K562 (cell line): ENCODE measurements around the gene JUNB. TPM values are rescaled to one million over a fixed set of nuclear protein-coding genes. Genes with fewer than 3 reads are reported as not detected.
A peak's percentile ranks its signal among the peaks of the same experiment; 100 is the strongest.

Experiments
- BRF1 ChIP-seq: IDR thresholded peaks from 3 replicates; pipeline ENCODE4 v1.6.1; 2011; ENCODE audit warnings: borderline replicate concordance, mild to moderate bottlenecking; ENCODE audit not compliant: insufficient read length; ENCODE audit errors: extremely low read depth
- CREM ChIP-seq: IDR thresholded peaks from 2 replicates; pipeline ENCODE4 v1.6.1; 2014; ENCODE audit warnings: antibody characterized with exemption, low read depth
- MAX ChIP-seq: sonication (generic); formaldehyde crosslinking; IDR thresholded peaks from 2 replicates; pipeline ENCODE4 v1.9.0; 2022; ENCODE audit warnings: mild to moderate bottlenecking, missing genetic modification reagents
- MGA ChIP-seq: fragments of 450-650 bp; IDR thresholded peaks from 2 replicates; pipeline ENCODE4 v1.6.1; 2016; ENCODE audit warnings: mild to moderate bottlenecking, moderate library complexity
- NFATC3 ChIP-seq: fragments of 450-650 bp; IDR thresholded peaks from 2 replicates; pipeline ENCODE4 v1.6.1; 2017; ENCODE audit warnings: mild to moderate bottlenecking
- PHF8 ChIP-seq: fragments of 200-600 bp; sonication (generic); IDR thresholded peaks from 2 replicates; pipeline ENCODE4 v1.6.1; 2012; ENCODE audit warnings: mixed run types, mild to moderate bottlenecking, inconsistent platforms, low read length, moderate library complexity, borderline replicate concordance
- ZBTB7A ChIP-seq: IDR thresholded peaks from 2 replicates; pipeline ENCODE4 v1.6.1; 2011; ENCODE audit warnings: low read depth, mild to moderate bottlenecking, low read length, moderate library complexity, borderline replicate concordance; ENCODE audit not compliant: control insufficient read depth
- ZMIZ1 ChIP-seq, 2 experiments: fragments of 150-350 bp in 1 of 2; IDR thresholded peaks; 2 replicates each; pipeline ENCODE4 v1.6.1; 2012 to 2016; ENCODE audit warnings: low read depth in 2 of 2, low read length in 2 of 2, mild to moderate bottlenecking in 1 of 2, moderate library complexity in 1 of 2
- ZSCAN29 ChIP-seq: fragments of 450-650 bp; IDR thresholded peaks from 2 replicates; pipeline ENCODE4 v1.6.1; 2017
- polyA plus RNA-seq, 8 experiments: library from polyadenylated mRNA; depleted of rRNA in 4 of 8; stranded (reverse) in 5 of 8; unstranded in 3 of 8; fragments of >200 nt; fragmentation: Nextera tagmentation in 2 of 8; fragmentation: Illumina TruSeq in 1 of 8; extraction: Ambion mirVana in 2 of 8; extraction: Trizol in 1 of 8; gene quantifications; 2 replicates each; pipeline versions ENCODE4 v1.2.1 to v1.2.3, GENCODE V29; 2011 to 2014; ENCODE audit warnings: inconsistent platforms in 1 of 8, missing spikeins in 1 of 8
- total RNA-seq, 7 experiments: library from RNA; depleted of rRNA in 6 of 7; stranded (reverse); fragments of >200 nt in 6 of 7; fragmentation: Illumina TruSeq in 2 of 7; extraction: Trizol in 2 of 7; gene quantifications; 2 replicates each; pipeline versions ENCODE4 v1.2.1 to v1.2.3, GENCODE V29; 2011 to 2021; ENCODE audit warnings: low replicate concordance in 1 of 7

Gene JUNB
- total and polyA plus RNA-seq, 9 of the 15 experiments (the other 6 are each of a cell fraction or from before 2014, with no cell fraction given), result 0.23 to 88.1 (median 13.1) TPM

- no peak for TF ChIP-seq ZMIZ1 (IDR thresholded peaks at IDR 0.05; ENCODE audit: low read depth in 2 of 2, low read length in 2 of 2)
- TF ChIP-seq ZBTB7A, result peak; percentile 98
- no peak; the same call in 1 of the 2 replicates for TF ChIP-seq MAX (CRISPR knock-in tag)
- no peak for TF ChIP-seq ZSCAN29
- TF ChIP-seq CREM, result 0 out of 2 replicates have a peak, but pooled peaks have one; percentile 25
- TF ChIP-seq MGA, result peak; percentile 91
- no peak for TF ChIP-seq BRF1
- peak; percentile 11; the same call in 1 of the 2 replicates for TF ChIP-seq PHF8
- no peak for TF ChIP-seq NFATC3
Observed at GRCh38 chr19:12825254-12826131, 34.2 kb downstream of the JUNB start (continued).
